ENCODE measurements around the gene ATAD2B.

Gene ATAD2B

GRCh38 chr2:23782126-23782525 lies 144.8 kb downstream of the ATAD2B start:
- no peak for TF ChIP-seq CTCF (IDR thresholded peaks at IDR 0.05)

- TF ChIP-seq CTCF (IDR thresholded peaks at IDR 0.05), result no peak
Observed at GRCh38 chr2:23777826-23778225, 149.1 kb downstream of the ATAD2B start.

- TF ChIP-seq CTCF (IDR thresholded peaks at IDR 0.05), result no peak
Observed at GRCh38 chr2:23776021-23776420, 150.9 kb downstream of the ATAD2B start.

- no peak for TF ChIP-seq CTCF (IDR thresholded peaks at IDR 0.05)
Observed at GRCh38 chr2:23772684-23773083, 154.2 kb downstream of the ATAD2B start.

- no peak for TF ChIP-seq CTCF (IDR thresholded peaks at IDR 0.05)
Observed at GRCh38 chr2:23772056-23772455, 154.9 kb downstream of the ATAD2B start.

GRCh38 chr2:23769364-23769763 lies 157.6 kb downstream of the ATAD2B start:
- TF ChIP-seq CTCF (IDR thresholded peaks at IDR 0.05), result no peak

GRCh38 chr2:23767876-23768621 lies 158.9 kb downstream of the ATAD2B start:
- TF ChIP-seq CTCF (IDR thresholded peaks at IDR 0.05), result no peak

GRCh38 chr2:23762141-23762540 lies 164.8 kb downstream of the ATAD2B start:
- TF ChIP-seq CTCF (IDR thresholded peaks at IDR 0.05), result no peak

All from LNCAP (cell line).